Cardiac septum (tissue), 1 donor: ENCODE measurements around the gene LAMC3. TPM values are rescaled to one million over a fixed set of nuclear protein-coding genes. Genes with fewer than 3 reads are reported as not detected.
"Not testable (repeated sequence)": the region's sequence is repeated elsewhere in the genome, so short reads cannot be mapped to it uniquely, and the experiment has no call there.

ENCODE experiments used
- DNase-seq: peaks from one replicate; pipeline ENCODE4 v3.0.0-alpha.2; 2020; ENCODE audit warnings: low spot score
- intact Hi-C: fragments of 100-400 bp; cut with DNase I; formaldehyde crosslinking; loops from one replicate; pipeline ENCODE4 v1.14.0; 2022
- total RNA-seq: library from RNA; stranded (reverse); fragmentation: NEBNext Ultra II Directional; extraction: Animal tissue kit (Norgen Biotek cat#: 25700); gene quantifications from one replicate; pipeline ENCODE4 v1.2.1, GENCODE V29; 2021
- donor health status: DM: no; HTN: no; CAD: no.

Gene LAMC3
- total RNA-seq, 1 donor from 2014 or later = 0.89 TPM

- intact Hi-C loops = no loop called here
- no peak for DNase-seq
These were observed 16.2 kb downstream of the LAMC3 start for GRCh38 chr9:131024978-131025868.

GRCh38 chr9:131025953-131026858 is 17.2 kb downstream of the LAMC3 start:
- no peak for DNase-seq
- intact Hi-C loops = no loop called here

GRCh38 chr9:131027048-131027871 is 18.3 kb downstream of the LAMC3 start:
- no peak for DNase-seq
- intact Hi-C loops = no loop called here

- DNase-seq = no peak
- intact Hi-C loops = no loop called here
These were observed 18.9 kb downstream of the LAMC3 start for GRCh38 chr9:131027872-131028179.

GRCh38 chr9:131028221-131028884 is 19.4 kb downstream of the LAMC3 start:
- DNase-seq = no peak
- intact Hi-C loops = no loop called here

- no peak for DNase-seq
- intact Hi-C loops = no loop called here
These were observed 20.1 kb downstream of the LAMC3 start for GRCh38 chr9:131028931-131029573.

- intact Hi-C loops = no loop called here
- no peak for DNase-seq
These were observed 20.6 kb downstream of the LAMC3 start for GRCh38 chr9:131029574-131029952.

- no peak for DNase-seq
- intact Hi-C loops = no loop called here
These were observed 21.4 kb downstream of the LAMC3 start for GRCh38 chr9:131030239-131031004.

GRCh38 chr9:131031005-131031641 is 22.1 kb downstream of the LAMC3 start:
- intact Hi-C loops = no loop called here
- DNase-seq = no peak

- intact Hi-C loops = no loop called here
These were observed 22.6 kb downstream of the LAMC3 start for GRCh38 chr9:131031642-131032005.

GRCh38 chr9:131032384-131032783 is 23.4 kb downstream of the LAMC3 start:
- no peak for DNase-seq
- intact Hi-C loops = no loop called here

More at GRCh38 chr9:131031642-131032005, 22.6 kb downstream of the LAMC3 start:
- DNase-seq = no peak

GRCh38 chr9:131033269-131034224 is 24.6 kb downstream of the LAMC3 start:
- no peak for DNase-seq
- intact Hi-C loops = no loop called here

GRCh38 chr9:131034268-131034667 is 25.3 kb downstream of the LAMC3 start:
- no peak for DNase-seq
- intact Hi-C loops = no loop called here

GRCh38 chr9:131034749-131035148 is 25.8 kb downstream of the LAMC3 start:
- DNase-seq, intact Hi-C loops: not testable (repeated sequence)

- intact Hi-C loops = no loop called here
These were observed 26.6 kb downstream of the LAMC3 start for GRCh38 chr9:131035548-131035947.

GRCh38 chr9:131036071-131036470 is 27.1 kb downstream of the LAMC3 start:
- DNase-seq = no peak
- intact Hi-C loops = no loop called here

More at GRCh38 chr9:131035548-131035947, 26.6 kb downstream of the LAMC3 start:
- no peak for DNase-seq
